HG03439 (cell line): ENCODE data around the gene MSH6.

Source experiments
- ATAC-seq: cut with Tn5 transposase; IDR thresholded peaks from one replicate; pipeline ENCODE4 v1.9.1; 2021; ENCODE audit warnings: mild to moderate bottlenecking, moderate library complexity; ENCODE audit not compliant: unreplicated experiment

MSH6 gene, protein sequence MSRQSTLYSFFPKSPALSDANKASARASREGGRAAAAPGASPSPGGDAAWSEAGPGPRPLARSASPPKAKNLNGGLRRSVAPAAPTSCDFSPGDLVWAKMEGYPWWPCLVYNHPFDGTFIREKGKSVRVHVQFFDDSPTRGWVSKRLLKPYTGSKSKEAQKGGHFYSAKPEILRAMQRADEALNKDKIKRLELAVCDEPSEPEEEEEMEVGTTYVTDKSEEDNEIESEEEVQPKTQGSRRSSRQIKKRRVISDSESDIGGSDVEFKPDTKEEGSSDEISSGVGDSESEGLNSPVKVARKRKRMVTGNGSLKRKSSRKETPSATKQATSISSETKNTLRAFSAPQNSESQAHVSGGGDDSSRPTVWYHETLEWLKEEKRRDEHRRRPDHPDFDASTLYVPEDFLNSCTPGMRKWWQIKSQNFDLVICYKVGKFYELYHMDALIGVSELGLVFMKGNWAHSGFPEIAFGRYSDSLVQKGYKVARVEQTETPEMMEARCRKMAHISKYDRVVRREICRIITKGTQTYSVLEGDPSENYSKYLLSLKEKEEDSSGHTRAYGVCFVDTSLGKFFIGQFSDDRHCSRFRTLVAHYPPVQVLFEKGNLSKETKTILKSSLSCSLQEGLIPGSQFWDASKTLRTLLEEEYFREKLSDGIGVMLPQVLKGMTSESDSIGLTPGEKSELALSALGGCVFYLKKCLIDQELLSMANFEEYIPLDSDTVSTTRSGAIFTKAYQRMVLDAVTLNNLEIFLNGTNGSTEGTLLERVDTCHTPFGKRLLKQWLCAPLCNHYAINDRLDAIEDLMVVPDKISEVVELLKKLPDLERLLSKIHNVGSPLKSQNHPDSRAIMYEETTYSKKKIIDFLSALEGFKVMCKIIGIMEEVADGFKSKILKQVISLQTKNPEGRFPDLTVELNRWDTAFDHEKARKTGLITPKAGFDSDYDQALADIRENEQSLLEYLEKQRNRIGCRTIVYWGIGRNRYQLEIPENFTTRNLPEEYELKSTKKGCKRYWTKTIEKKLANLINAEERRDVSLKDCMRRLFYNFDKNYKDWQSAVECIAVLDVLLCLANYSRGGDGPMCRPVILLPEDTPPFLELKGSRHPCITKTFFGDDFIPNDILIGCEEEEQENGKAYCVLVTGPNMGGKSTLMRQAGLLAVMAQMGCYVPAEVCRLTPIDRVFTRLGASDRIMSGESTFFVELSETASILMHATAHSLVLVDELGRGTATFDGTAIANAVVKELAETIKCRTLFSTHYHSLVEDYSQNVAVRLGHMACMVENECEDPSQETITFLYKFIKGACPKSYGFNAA (N-terminal part only)

DNA sequence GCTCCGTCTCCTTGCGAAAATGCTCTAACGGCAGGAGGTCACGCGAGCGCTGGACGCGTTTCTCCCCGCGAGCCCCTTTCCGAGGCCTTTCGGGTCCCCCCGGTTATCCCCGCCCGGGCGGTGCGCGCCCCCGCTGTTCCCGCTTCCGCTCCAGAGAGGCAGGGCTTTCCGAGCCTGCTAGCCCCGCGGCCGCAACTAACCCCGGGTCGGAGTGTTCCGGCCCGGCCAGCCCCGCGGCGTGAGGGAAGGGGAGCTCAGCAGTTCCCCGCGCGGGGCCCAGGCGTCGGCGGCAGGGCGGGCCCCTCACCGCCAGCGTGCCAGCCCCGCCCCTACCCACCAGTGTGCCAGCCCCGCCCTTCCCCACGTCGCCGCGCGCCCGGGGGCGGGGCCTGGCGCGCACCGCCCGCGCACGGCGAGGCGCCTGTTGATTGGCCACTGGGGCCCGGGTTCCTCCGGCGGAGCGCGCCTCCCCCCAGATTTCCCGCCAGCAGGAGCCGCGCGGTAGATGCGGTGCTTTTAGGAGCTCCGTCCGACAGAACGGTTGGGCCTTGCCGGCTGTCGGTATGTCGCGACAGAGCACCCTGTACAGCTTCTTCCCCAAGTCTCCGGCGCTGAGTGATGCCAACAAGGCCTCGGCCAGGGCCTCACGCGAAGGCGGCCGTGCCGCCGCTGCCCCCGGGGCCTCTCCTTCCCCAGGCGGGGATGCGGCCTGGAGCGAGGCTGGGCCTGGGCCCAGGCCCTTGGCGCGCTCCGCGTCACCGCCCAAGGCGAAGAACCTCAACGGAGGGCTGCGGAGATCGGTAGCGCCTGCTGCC, at the start of gene MSH6:
MSH6 (plus strand) TSS at position 475 of the 815 bp plus-strand sequence; CDS start at position 564, 89 bp downstream.
- peak; percentile 86 for ATAC-seq

- no peak for ATAC-seq
Observed at GRCh38 chr2:47735136-47735869, 47.6 kb upstream of the MSH6 start.

DNA sequence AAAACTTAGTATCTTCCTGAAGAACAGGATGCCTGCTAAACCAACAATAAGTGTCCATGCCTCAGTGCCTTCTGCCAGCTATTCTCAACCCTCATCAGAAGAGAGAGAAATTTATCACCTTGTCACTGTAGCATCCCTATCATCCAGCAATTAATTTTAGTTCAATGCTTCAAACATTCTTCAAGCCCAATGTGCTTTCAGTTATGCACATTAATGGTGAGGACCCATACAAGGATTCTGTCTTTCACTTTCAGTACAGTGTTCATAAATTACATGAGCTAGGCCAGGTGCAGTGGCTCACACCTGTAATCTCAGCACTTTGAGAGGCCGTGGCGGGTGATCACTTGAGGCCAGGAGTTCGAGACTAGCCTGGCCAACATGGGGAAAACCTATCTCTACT, 47.0 kb upstream of the MSH6 start:
- ATAC-seq = no peak

- no peak for ATAC-seq
Observed at GRCh38 chr2:47737191-47737975, 45.6 kb upstream of the MSH6 start.

DNA sequence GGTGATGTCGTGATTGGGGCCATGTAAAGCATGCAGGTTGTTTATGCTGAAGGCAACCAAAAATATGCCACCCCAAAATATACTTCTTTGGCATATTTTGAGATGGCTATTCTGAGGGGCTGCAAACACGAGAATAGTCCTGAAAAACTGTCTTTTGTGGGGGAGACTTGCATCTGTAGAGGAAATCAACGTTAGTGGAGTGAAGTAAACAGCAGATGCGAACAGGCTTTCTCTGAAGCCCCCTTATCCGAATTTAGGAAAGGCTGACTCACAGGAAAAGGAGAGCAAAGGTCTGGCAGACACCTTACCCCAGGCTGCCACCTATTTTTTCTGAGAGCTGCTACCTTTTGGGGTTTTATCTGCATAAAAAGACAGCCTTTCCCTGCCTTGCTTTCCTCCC, 44.6 kb upstream of the MSH6 start:
- no peak for ATAC-seq

- ATAC-seq = no peak
Observed at GRCh38 chr2:47741101-47741500, 41.8 kb upstream of the MSH6 start.

DNA sequence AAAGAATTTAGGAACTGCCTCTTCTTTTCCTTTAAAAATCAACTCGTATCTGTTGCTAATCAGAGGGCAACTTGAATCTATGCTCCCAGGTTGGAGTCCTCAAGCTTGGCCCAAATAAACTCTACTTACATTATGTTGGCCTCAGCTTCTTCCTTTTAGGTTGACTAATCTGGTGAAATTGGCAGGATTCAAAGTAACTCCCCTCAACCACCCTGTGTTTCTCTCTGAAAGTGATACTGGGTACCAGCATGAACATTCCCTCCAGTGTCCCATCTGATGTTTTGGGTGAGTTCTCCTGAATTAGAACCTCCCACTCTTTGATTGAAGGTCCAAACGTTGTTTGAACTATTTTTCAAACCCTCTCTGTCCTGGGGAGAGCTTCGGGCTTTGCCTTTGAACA, 41.3 kb upstream of the MSH6 start:
- no peak for ATAC-seq

DNA sequence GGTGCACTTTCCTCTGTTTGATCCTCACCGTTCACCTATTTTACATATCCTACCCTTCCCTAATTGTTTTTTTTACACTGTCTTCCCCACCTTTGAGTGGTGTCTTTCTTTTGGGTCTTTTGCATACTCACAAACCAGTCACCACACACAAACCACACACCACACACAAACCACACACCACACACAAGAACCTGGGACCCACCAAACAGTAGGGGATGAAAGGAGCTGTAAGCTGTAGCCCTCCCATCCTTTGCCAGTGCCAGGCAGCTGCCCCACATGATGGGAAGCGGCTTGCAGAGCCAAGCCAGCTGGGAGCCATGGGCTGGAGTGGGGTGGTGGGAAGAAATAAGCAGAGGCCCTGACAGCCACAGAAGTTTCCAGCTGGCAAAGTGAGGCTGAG, 38.9 kb upstream of the MSH6 start:
- no peak for ATAC-seq

DNA sequence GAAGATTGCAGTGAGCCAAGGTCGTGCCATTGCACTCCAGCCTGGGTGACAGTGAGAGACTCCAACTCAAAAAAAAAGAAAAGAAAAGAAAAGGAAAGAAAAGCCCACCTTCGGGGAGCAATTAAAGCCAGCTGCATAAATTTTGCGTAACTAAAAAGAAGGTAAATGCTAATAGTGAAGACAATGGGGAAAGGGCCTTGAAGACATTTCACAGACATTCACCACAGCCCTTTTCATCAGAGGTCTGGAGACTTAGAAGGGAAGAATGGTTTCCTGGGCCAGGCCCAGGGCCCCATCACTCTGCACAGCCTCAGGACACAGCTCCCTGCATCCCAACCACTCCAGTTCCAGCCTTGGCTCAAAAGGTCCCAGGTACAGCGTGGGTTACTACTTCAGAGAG, 35.1 kb upstream of the MSH6 start:
- no peak for ATAC-seq

GRCh38 chr2:47751856-47752414, 31.0 kb upstream of the MSH6 start:
- no peak for ATAC-seq

- ATAC-seq = no peak
Observed at GRCh38 chr2:47767497-47767844, 15.5 kb upstream of the MSH6 start.

- ATAC-seq = peak; percentile 72
Observed at GRCh38 chr2:47767880-47768609, 14.9 kb upstream of the MSH6 start.

DNA sequence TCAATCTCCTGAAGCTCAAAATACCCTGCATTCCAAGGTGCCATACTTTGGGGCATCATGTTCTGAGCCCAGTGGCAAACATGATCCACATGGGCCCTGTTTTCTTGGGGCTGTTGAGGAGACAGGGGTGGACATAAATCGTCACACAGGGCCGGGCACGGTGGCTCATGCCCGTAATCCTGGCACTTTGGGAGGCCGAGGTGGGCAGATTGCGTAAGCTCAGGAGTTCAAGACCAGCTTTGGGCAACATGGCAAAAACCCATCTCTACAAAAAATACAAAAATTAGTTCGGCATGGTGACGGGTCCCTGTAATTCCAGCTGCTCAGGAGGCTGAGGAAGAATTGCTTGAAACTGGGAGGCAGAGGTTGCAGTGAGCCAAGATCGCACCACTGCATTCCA, 13.6 kb upstream of the MSH6 start:
- ATAC-seq = no peak

GRCh38 chr2:47771211-47771610, 11.7 kb upstream of the MSH6 start:
- no peak for ATAC-seq

GRCh38 chr2:47772343-47772742, 10.6 kb upstream of the MSH6 start:
- no peak for ATAC-seq

- no peak for ATAC-seq
Observed at GRCh38 chr2:47774567-47774966, 8.4 kb upstream of the MSH6 start.

GRCh38 chr2:47777277-47777937, 5.5 kb upstream of the MSH6 start:
- ATAC-seq = no peak
